GM23338 (cell line): ENCODE data around the gene TEX35. TPM values are rescaled to one million over a fixed set of nuclear protein-coding genes. Genes with fewer than 3 reads are reported as not detected.

Experiments used
- ATAC-seq: fragments of 200-7000 bp; cut with Tn5 transposase; 3 replicates; pipeline ENCODE4 v1.9.1; 2020
- DNase-seq: peaks from one replicate; pipeline ENCODE4 v3.0.0-alpha.2; 2015; ENCODE audit warnings: low spot score
- H2AFZ ChIP-seq: fragments of 200-600 bp; sonication (generic); 2 replicates; pipeline ENCODE4 v1.8.0; 2016; ENCODE audit warnings: antibody characterized with exemption, mild to moderate bottlenecking, moderate library complexity
- H3F3A ChIP-seq: fragments of 200-600 bp; sonication (generic); replicated peaks from 2 replicates; pipeline ENCODE4 v1.8.0; 2017; ENCODE audit warnings: antibody characterized with exemption, mixed run types, low read depth
- H3K27ac ChIP-seq: fragments of 200-600 bp; sonication (generic); 2 replicates; pipeline ENCODE4 v1.6.1; 2016; ENCODE audit warnings: low read depth
- H3K27me3 ChIP-seq: fragments of 200-600 bp; sonication (generic); 2 replicates; pipeline ENCODE4 v1.8.0; 2016; ENCODE audit warnings: mild to moderate bottlenecking, mixed run types, moderate library complexity; ENCODE audit not compliant: insufficient read depth
- H3K36me3 ChIP-seq: fragments of 200-600 bp; sonication (generic); 2 replicates; pipeline ENCODE4 v1.8.0; 2016; ENCODE audit warnings: mild to moderate bottlenecking; ENCODE audit not compliant: insufficient read depth
- H3K4me1 ChIP-seq: fragments of 200-600 bp; sonication (generic); 2 replicates; pipeline ENCODE4 v1.8.0; 2016; ENCODE audit warnings: mild to moderate bottlenecking, moderate library complexity; ENCODE audit not compliant: insufficient read depth
- H3K4me2 ChIP-seq: fragments of 200-600 bp; sonication (generic); 2 replicates; pipeline ENCODE4 v1.7.1; 2017; ENCODE audit warnings: mixed run types
- H3K4me3 ChIP-seq: fragments of 200-600 bp; sonication (generic); 2 replicates; pipeline ENCODE4 v1.6.1; 2016; ENCODE audit warnings: mixed run types
- H3K79me2 ChIP-seq: fragments of 200-600 bp; sonication (generic); replicated peaks from 2 replicates; pipeline ENCODE4 v1.8.0; 2017; ENCODE audit warnings: mild to moderate bottlenecking; ENCODE audit not compliant: insufficient read depth
- H3K9me2 ChIP-seq: fragments of 200-600 bp; sonication (generic); 2 replicates; pipeline ENCODE4 v1.8.0; 2017; ENCODE audit not compliant: insufficient read depth
- H4K20me1 ChIP-seq: fragments of 200-600 bp; sonication (generic); replicated peaks from 2 replicates; pipeline ENCODE4 v1.8.0; 2017; ENCODE audit warnings: mild to moderate bottlenecking; ENCODE audit not compliant: insufficient read depth
- H3K27ac Mint-ChIP-seq: 2 replicates; pipeline ENCODE4 v1.8.0; 2020; ENCODE audit warnings: inconsistent platforms, mild to moderate bottlenecking, moderate library complexity, mixed read lengths
- H3K27me3 Mint-ChIP-seq: 3 replicates; pipeline ENCODE4 v1.8.0; 2022; ENCODE audit warnings: low read depth, mild to moderate bottlenecking, moderate library complexity, mixed read lengths, inconsistent platforms; ENCODE audit not compliant: insufficient read depth, poor library complexity
- H3K36me3 Mint-ChIP-seq: 3 replicates; pipeline ENCODE4 v1.8.0; 2021; ENCODE audit warnings: low read depth, mild to moderate bottlenecking, inconsistent platforms, moderate library complexity, mixed read lengths
- H3K4me1 Mint-ChIP-seq: 3 replicates; pipeline ENCODE4 v1.8.0; 2020; ENCODE audit warnings: mild to moderate bottlenecking, inconsistent platforms, mixed read lengths
- H3K4me3 Mint-ChIP-seq: 3 replicates; pipeline ENCODE4 v1.8.0; 2021; ENCODE audit warnings: moderate library complexity, mild to moderate bottlenecking, inconsistent platforms, mixed read lengths
- H3K9me3 Mint-ChIP-seq: 3 replicates; pipeline ENCODE4 v1.8.0; 2020; ENCODE audit warnings: moderate library complexity, mild to moderate bottlenecking, inconsistent platforms, mixed read lengths
- CREB1 ChIP-seq: fragments of 250-450 bp; sonication (Bioruptor Pico); IDR thresholded peaks from 2 replicates; pipeline ENCODE4 v1.5.0; 2020; ENCODE audit warnings: low read depth, mild to moderate bottlenecking, moderate library complexity
- CTCF ChIP-seq, 2 experiments: fragments of 200-600 bp in 1 of 2; sonication (generic) in 1 of 2; conservative IDR thresholded peaks; 2 replicates each; pipeline versions ENCODE4 v1.5.1 to v1.6.1; 2016 to 2017; ENCODE audit warnings: antibody characterized with exemption in 2 of 2, low read depth in 2 of 2, mild to moderate bottlenecking in 2 of 2, moderate library complexity in 1 of 2
- ETS1 ChIP-seq: IDR thresholded peaks from 2 replicates; pipeline ENCODE4 v1.6.1; 2016; ENCODE audit warnings: antibody characterized with exemption
- EZH2 ChIP-seq: fragments of 200-600 bp; sonication (generic); IDR thresholded peaks from one replicate; pipeline ENCODE4 v1.8.0; 2017; ENCODE audit warnings: antibody characterized with exemption, mild to moderate bottlenecking, low read depth; ENCODE audit not compliant: unreplicated experiment
- EZH2phosphoT487 ChIP-seq: fragments of 200-600 bp; sonication (generic); IDR thresholded peaks from one replicate; pipeline ENCODE4 v1.8.1; 2018; ENCODE audit warnings: antibody characterized with exemption; ENCODE audit not compliant: unreplicated experiment
- JUNB ChIP-seq: IDR thresholded peaks from one replicate; pipeline ENCODE4 v1.6.1; 2016; ENCODE audit warnings: antibody characterized with exemption; ENCODE audit not compliant: unreplicated experiment
- NANOG ChIP-seq: IDR thresholded peaks from 2 replicates; pipeline ENCODE4 v1.6.1; 2016; ENCODE audit warnings: antibody characterized with exemption, borderline replicate concordance
- POLR2AphosphoS5 ChIP-seq: IDR thresholded peaks from 2 replicates; pipeline ENCODE4 v1.6.1; 2016; ENCODE audit warnings: antibody characterized with exemption, low read depth
- REST ChIP-seq: IDR thresholded peaks from one replicate; pipeline ENCODE4 v1.6.1; 2018; ENCODE audit warnings: antibody characterized with exemption; ENCODE audit not compliant: unreplicated experiment
- STAT1 ChIP-seq: IDR thresholded peaks from one replicate; pipeline ENCODE4 v1.6.1; 2016; ENCODE audit warnings: antibody characterized with exemption; ENCODE audit not compliant: unreplicated experiment
- ZNF114 ChIP-seq: fragments of 250-450 bp; sonication (Bioruptor Pico); IDR thresholded peaks from 2 replicates; pipeline ENCODE4 v1.5.0; 2020; ENCODE audit warnings: mild to moderate bottlenecking, moderate library complexity
- ZNF331 ChIP-seq: fragments of 250-450 bp; sonication (Bioruptor Pico); IDR thresholded peaks from 2 replicates; pipeline ENCODE4 v1.5.0; 2020; ENCODE audit warnings: low read depth, mild to moderate bottlenecking, moderate library complexity
- ZNF462 ChIP-seq: fragments of 250-450 bp; sonication (Bioruptor Pico); IDR thresholded peaks from 2 replicates; pipeline ENCODE4 v1.5.0; 2020; ENCODE audit warnings: mild to moderate bottlenecking, moderate library complexity
- polyA plus RNA-seq: library from polyadenylated mRNA; unstranded; fragments of >200 nt; fragmentation: Nextera tagmentation; extraction: Ambion mirVana; gene quantifications from 2 replicates; pipeline ENCODE4 v1.2.1, GENCODE V29; 2016
- total RNA-seq: library from RNA; depleted of rRNA; stranded (reverse); fragments of >200 nt; shearing (Covaris generic); gene quantifications from 2 replicates; pipeline ENCODE4 v1.2.3, GENCODE V29; 2014

Gene TEX35
- total and polyA plus RNA-seq, 2 experiments from 2014 or later, result not detected

- H3K27me3 ChIP-seq, result no peaks in the 10 kb centered on the region
- no peaks in the 10 kb centered on the region for H3F3A ChIP-seq
- H3K4me2 ChIP-seq, result no peak overlapping the region
- no peak for DNase-seq
- Mint-ChIP-seq H3K4me3 (no peak overlapping the region), H3K9me3 (no peaks in the 10 kb centered on the region), H3K4me1 (peaks cover 3% of the 10 kb centered on the region), H3K27me3 (peaks cover 12% of the 10 kb centered on the region), H3K27ac (no peak overlapping the region), H3K36me3 (no peaks in the 10 kb centered on the region)
- no peaks in the 10 kb centered on the region for H3K9me2 ChIP-seq
- TF ChIP-seq EZH2 (no peak), POLR2AphosphoS5 (no peak), STAT1 (no peak), REST (no peak), ZNF462 (no peak), EZH2phosphoT487 (no peak), JUNB (no peak), ZNF331 (CRISPR knock-in tag) (no peak), ETS1 (no peak), CTCF (conservative IDR thresholded peaks at IDR 0.05; ENCODE audit: low read depth in 2 of 2) (no peak), NANOG (no peak), CREB1 (no peak), ZNF114 (no peak)
- H3K36me3 ChIP-seq, result no peaks in the 10 kb centered on the region
- H3K79me2 ChIP-seq, result no peaks in the 10 kb centered on the region
- H3K4me3 ChIP-seq, result no peak overlapping the region
- H2AFZ ChIP-seq, result no peak overlapping the region
- H3K27ac ChIP-seq, result no peak overlapping the region
- no peaks in the 10 kb centered on the region for H4K20me1 ChIP-seq
- ATAC-seq, result no peak
- H3K4me1 ChIP-seq, result no peaks in the 10 kb centered on the region
Observed at GRCh38 chr1:178536329-178536728, 23.4 kb downstream of the TEX35 start.
